ENCODE results near the gene SPESP1.

Gene SPESP1

DNA sequence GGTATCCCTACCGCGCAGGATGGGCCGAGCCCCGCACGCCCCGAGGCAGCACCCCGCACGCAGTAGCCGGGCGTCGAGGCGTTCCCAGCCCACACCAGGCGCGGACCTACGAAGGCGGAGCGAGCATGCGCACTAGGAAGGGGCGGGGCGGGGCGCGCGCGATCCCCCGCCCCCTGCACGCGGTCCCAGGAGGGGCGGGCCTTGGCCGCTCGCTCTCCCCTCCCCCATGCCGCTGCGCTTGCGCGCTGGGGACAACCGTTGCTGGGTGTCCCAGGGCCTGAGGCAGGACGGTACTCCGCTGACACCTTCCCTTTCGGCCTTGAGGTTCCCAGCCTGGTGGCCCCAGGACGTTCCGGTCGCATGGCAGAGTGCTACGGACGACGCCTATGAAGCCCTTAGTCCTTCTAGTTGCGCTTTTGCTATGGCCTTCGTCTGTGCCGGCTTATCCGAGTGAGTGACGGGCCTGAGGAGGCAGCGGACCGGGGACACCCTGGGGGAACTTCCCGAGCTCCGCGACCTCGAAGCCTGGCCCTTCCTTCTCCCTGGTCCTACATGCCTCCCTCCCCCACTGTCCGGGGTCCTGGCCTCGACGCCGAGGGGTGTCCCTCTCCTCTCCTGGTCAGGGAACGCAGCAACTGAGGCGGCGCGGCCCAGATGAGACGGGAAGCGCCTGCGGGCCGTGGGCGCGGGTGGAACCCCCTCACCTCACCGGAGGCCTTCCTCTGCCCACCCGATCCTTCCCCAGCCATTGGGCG, at the start of gene SPESP1:
Gene SPESP1, plus strand, starts transcription at position 258 of the 755 bp plus-strand sequence. Its CDS starts 129 bp downstream, at position 387.
- Histone ChIP-seq H3K27me3 (ENCODE audit: insufficient read depth, low read depth) (no peaks in the 10 kb centered on the region), H3K9ac (no peak within 1 kb of the TSS), H3K27ac (no peak within 1 kb of the TSS), H3K4me2 (no peak within 1 kb of the TSS), H3K4me1 (ENCODE audit: low read depth, poor library complexity, severe bottlenecking) (no peaks in the 10 kb centered on the region), H3K36me3 (ENCODE audit: insufficient read depth) (no peaks in the 10 kb centered on the region), H3K4me3 (IDR thresholded peaks at IDR 0.05; ENCODE audit: insufficient read depth, low read depth, low read length) (no peak within 1 kb of the TSS), H4K20me1 (ENCODE audit: insufficient read depth) (no peaks in the 10 kb centered on the region), H3K79me2 (ENCODE audit: insufficient read depth, low read depth) (no peaks in the 10 kb centered on the region), H2AFZ (ENCODE audit: low read depth) (no peak within 1 kb of the TSS)
- TF ChIP-seq, protein P1, sequence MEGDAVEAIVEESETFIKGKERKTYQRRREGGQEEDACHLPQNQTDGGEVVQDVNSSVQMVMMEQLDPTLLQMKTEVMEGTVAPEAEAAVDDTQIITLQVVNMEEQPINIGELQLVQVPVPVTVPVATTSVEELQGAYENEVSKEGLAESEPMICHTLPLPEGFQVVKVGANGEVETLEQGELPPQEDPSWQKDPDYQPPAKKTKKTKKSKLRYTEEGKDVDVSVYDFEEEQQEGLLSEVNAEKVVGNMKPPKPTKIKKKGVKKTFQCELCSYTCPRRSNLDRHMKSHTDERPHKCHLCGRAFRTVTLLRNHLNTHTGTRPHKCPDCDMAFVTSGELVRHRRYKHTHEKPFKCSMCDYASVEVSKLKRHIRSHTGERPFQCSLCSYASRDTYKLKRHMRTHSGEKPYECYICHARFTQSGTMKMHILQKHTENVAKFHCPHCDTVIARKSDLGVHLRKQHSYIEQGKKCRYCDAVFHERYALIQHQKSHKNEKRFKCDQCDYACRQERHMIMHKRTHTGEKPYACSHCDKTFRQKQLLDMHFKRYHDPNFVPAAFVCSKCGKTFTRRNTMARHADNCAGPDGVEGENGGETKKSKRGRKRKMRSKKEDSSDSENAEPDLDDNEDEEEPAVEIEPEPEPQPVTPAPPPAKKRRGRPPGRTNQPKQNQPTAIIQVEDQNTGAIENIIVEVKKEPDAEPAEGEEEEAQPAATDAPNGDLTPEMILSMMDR (conservative IDR thresholded peaks at IDR 0.05; ENCODE audit: low read depth, low read length), result no peak

DNA sequence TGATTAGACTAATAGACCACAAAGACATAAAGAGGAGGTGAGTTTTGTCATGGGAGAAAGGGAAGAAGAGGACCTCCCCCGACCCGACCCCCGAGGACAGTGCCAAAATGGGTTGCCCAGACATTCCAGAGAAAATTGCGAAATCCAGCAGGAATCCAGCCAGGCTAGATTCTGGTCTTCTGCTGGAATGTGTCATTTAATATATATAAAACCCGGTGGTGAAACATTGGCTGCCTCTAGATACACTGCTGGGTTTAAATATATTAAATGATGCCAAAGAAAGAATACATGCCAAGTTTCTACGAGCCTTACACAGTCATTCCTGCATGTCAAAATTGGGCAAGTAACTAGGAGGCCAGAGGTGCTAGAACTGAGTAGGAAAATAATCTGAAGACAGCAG, 45.3 kb upstream of the SPESP1 start:
- Histone ChIP-seq H3K9ac (no peak overlapping the region), H3K4me1 (ENCODE audit: low read depth, poor library complexity, severe bottlenecking) (peaks cover 4% of the 10 kb centered on the region), H4K20me1 (ENCODE audit: insufficient read depth) (no peaks in the 10 kb centered on the region), H3K4me3 (IDR thresholded peaks at IDR 0.05; ENCODE audit: insufficient read depth, low read depth, low read length) (no peak overlapping the region), H3K4me2 (no peak overlapping the region), H3K79me2 (ENCODE audit: insufficient read depth, low read depth) (no peaks in the 10 kb centered on the region), H2AFZ (ENCODE audit: low read depth) (no peak overlapping the region), H3K27me3 (ENCODE audit: insufficient read depth, low read depth) (no peaks in the 10 kb centered on the region), H3K27ac (no peak overlapping the region), H3K36me3 (ENCODE audit: insufficient read depth) (no peaks in the 10 kb centered on the region)
- TF ChIP-seq, protein P1 (conservative IDR thresholded peaks at IDR 0.05; ENCODE audit: low read depth, low read length), result no peak

DNA sequence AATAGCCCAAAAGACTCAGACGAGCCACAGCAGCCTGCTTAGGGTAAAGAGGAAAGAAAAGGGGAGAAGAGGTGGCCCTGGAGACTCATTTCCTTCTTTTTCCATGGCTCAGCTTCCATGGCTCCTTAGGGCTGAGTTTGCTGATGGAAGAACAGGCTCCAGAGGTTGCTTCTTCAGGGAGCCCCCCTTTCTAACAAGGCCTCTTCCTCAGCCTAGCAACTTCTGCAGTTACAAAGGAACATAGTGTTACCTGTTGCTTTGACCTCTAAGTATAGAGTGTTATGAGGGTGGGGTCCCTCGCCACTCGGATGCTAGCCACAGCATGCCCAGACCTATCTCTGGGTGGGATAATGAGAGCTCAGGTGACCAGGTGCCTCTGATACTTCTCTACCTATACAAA, 43.2 kb upstream of the SPESP1 start:
- Histone ChIP-seq H3K27me3 (ENCODE audit: insufficient read depth, low read depth) (no peaks in the 10 kb centered on the region), H2AFZ (ENCODE audit: low read depth) (no peak overlapping the region), H3K4me3 (IDR thresholded peaks at IDR 0.05; ENCODE audit: insufficient read depth, low read depth, low read length) (no peak overlapping the region), H3K79me2 (ENCODE audit: insufficient read depth, low read depth) (no peaks in the 10 kb centered on the region), H3K36me3 (ENCODE audit: insufficient read depth) (no peaks in the 10 kb centered on the region), H3K9ac (no peak overlapping the region), H4K20me1 (ENCODE audit: insufficient read depth) (no peaks in the 10 kb centered on the region), H3K4me1 (ENCODE audit: low read depth, poor library complexity, severe bottlenecking) (peaks cover 4% of the 10 kb centered on the region), H3K4me2 (no peak overlapping the region), H3K27ac (no peak overlapping the region)
- TF ChIP-seq, protein P1 (conservative IDR thresholded peaks at IDR 0.05; ENCODE audit: low read depth, low read length), result no peak

DNA sequence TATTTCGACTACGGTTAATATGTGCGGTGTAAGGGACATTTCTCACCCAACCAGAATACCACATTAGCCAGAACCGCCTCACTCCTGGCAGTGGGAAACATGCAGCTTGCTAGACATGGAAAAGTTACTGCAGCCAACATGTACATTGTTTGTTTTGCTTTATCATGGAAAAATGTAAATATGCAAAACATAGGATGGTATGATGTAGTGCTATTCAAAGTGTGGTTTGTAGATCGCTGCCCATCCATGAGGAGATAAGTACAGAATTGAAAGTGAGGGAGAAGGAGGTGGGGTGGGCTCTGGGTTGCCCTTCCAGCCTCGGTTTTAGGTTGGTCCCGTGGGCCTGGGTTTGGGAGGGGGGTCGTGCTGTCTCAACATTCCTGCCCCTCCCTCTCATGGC, 42.5 kb upstream of the SPESP1 start:
- peaks cover 4% of the 10 kb centered on the region for H3K4me1 ChIP-seq (ENCODE audit: low read depth, poor library complexity, severe bottlenecking)
- no peaks in the 10 kb centered on the region for H3K27me3 ChIP-seq (ENCODE audit: insufficient read depth, low read depth)
- no peaks in the 10 kb centered on the region for H3K79me2 ChIP-seq (ENCODE audit: insufficient read depth, low read depth)
- H3K4me3 ChIP-seq (IDR thresholded peaks at IDR 0.05; ENCODE audit: insufficient read depth, low read depth, low read length), result no peak overlapping the region
- H3K36me3 ChIP-seq (ENCODE audit: insufficient read depth), result no peaks in the 10 kb centered on the region
- H2AFZ ChIP-seq (ENCODE audit: low read depth), result no peak overlapping the region
- H4K20me1 ChIP-seq (ENCODE audit: insufficient read depth), result no peaks in the 10 kb centered on the region
- TF ChIP-seq, protein P1 (conservative IDR thresholded peaks at IDR 0.05; ENCODE audit: low read depth, low read length), result no peak
- no peak overlapping the region for H3K4me2 ChIP-seq
- H3K27ac ChIP-seq, result no peak overlapping the region
- H3K9ac ChIP-seq, result no peak overlapping the region

Data from KMS-11 (cell line).